HL-60/S4 (cell line): ENCODE measurements around the gene ARHGAP27.

Source experiments
- in situ Hi-C: fragments of 300-500 bp; cut with MboI; formaldehyde crosslinking; loops from 2 replicates; pipeline ENCODE4 v1.14.3; 2022; ENCODE audit warnings: low sequenced_read_pairs

Gene ARHGAP27

DNA sequence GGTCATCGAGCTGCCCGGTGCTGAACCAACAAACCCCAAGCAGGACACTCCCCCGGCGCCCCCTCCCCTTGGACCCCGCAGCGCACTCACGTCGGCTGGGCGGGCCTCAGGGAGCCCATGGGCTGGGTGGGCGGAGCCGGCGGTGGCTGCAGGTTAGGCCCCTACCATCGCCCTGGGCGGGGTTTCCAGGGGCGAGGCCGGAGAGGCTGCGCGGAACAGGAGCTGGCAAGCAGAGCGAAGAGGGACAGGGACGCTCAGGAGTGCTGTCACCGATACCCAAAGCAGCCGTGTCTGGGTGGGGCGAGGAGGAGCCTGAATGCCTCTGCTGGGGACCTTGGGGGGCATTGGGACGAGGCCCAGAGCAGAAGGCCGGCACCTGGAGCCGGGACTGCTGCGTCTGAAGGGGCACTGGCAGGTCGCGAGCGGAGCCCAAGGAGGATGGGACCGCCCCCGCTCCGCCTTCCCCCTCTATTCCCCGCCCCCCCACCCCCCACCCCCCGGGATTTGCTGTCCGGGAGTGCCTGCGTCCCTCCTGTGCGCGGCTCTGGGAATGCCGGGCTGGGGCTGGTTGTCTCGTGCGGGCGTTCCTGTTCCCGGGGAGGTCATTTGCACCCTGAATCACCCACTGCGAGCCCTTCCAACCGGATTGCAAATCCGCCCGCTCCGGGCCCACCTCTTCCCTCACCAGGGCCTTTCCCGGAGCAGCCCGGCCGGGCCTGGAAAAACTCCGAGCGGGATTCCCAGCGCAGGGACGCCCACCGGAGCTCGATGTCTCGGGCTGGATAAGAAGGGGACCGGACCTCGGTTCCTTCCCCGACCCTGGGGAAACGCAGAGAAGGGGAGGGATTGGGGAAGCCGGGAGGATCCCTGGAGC, 902 bp downstream of the ARHGAP27 start:
- in situ Hi-C loops = no loop called here

DNA sequence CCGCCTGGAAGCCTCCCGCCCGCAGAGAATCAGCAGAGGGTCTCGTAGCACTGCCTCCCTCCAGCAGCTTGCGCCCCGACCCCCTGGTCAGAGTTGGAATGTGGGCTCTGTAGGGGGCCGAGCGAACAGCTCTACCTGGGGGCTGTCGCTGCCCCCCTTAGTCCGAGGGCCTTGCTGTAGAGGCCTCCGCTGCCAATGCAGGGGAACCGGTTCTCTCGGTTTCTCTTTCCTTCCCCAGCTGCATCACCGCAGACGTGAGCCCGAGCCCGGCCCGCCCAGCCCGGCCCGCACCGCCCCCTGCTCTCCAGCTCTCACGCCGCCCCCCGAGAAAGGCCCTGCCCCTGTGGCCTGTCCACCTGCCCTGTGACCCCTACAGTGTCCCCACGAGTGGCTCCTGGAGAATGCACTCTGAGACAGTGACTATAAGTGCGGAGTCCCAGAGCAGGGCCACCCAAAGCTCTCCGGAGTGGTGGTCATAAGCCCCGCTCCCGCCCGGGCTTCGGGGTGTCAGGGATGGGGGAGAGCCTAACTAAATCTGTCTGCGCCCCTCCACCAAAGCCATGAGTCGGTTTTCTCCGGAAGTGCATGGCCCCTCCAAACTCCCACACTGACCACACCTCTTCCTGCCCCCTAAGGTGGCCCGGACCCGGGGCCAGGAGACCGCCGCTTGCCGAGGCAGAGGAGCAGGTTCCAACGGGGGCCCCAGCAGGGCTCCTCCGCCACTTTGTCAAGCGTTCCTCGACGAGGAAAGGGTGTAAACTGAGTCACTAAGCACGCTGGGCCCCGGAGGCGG, 1.7 kb downstream of the ARHGAP27 start:
- in situ Hi-C loops = no loop called here

DNA sequence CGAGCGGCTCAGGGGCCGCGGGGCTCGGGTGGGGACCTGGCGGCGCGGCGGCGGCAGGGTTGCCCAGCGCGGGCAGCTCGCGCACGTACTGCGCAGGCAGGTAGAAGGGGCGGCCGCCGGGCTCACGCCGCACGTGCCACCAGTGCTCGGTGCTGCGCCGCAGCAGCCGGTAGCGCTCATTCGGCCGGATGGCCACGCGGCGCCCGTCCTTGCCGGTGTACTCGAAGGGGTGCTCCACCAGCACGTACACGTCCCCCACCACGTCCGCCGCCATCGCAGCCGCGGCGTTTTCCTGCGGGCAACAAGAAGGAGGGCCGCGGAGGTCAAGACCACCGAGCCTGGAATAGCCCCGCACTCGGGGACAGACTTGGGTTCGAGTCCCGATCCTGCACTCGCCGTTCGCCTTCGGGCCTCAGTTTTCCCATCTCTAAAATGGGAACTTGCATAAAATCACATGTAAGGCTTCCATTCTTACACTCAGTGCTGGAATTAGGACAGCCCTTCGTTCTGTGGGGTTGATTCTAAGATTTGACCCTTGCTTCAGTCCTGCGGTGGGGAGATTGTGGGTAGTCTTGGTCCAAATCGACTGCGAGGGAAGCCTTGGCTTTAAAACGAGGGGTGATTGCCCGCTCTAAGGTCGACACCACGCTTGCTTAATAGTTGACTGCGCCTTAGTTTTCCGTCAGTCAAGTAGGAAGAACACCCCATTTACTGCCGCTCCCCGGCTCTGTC, 2.5 kb downstream of the ARHGAP27 start:
- in situ Hi-C loops = no loop called here

DNA sequence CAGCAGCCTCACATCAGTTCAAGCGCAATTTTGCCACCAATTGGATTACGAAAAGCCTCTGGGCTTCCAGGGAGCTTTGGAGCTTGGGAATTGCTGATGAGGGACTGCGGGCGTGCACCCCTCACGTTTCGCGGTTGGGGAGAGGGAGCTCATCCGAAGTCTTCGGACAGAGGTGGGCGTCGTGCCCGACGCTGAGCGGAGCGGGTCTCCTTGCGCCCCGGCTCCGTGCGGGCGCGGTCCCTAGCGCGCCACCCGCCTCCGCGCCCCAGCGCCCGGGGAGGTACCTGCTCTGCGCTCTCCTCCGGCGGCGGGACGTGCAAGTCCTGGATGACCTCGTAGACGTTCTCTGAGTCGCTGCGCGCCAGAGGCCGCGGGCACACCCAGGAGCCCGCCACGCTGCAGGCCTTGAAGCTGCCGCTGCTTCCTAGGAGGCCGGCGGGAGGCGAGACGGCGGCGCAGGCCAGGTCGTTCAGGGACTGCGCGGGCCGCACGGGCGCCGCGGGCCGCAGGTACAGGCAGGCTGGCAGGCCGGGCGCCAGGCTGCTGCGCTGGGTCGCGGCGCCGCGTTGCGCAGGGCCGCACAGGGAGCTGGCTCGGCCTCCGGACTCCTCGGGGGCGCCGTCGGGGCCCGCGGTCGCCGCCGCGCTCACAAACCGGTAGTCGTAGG, 3.2 kb downstream of the ARHGAP27 start:
- in situ Hi-C loops = no loop called here

DNA sequence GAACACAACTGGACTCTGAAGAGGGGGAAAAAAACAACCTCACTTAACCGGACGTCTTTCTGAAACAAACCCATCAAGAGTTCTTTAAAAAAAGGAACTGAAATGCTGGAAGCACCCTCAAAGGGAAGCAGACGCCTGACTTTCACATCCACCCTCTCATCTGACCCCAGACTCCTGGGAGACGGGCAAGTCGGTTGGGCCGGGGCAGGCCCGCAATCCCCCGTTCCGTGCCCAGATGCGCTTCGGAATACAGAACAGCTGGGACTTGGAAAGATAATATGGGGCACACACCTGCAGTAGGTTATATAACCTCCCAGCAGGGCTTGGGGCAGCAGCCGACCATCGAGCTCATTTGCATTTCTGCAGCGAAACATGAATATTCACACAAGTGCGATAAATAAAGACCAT, 3.7 kb downstream of the ARHGAP27 start:
- in situ Hi-C loops = no loop called here

DNA sequence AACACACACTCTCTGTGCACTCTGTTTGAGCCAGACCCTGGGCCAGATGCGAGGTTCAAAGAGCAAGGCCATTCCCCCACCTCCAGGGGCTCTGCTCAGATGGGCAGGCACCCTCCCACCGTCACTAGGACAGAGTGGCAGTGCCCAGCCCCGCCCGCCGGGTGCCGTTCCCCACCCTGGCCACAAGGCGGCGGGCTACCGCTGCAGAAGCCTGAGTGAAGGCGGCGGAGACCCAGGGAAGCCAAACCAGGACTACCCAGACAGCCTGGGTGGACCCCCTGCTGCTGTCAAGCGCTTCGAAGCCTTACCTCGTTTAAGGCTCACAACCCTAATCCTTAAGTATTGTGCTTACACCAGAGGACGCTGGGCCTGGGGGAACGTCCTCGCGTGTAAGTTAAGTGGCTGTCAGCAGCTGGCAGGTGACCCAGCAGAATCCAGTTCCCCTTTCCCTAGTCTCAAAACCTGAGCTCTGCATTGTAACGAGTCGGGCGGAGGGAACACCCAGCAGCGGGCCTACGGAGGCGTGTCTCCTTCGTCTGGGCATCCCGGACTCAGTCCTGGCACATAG, 4.5 kb downstream of the ARHGAP27 start:
- in situ Hi-C loops = no loop called here

DNA sequence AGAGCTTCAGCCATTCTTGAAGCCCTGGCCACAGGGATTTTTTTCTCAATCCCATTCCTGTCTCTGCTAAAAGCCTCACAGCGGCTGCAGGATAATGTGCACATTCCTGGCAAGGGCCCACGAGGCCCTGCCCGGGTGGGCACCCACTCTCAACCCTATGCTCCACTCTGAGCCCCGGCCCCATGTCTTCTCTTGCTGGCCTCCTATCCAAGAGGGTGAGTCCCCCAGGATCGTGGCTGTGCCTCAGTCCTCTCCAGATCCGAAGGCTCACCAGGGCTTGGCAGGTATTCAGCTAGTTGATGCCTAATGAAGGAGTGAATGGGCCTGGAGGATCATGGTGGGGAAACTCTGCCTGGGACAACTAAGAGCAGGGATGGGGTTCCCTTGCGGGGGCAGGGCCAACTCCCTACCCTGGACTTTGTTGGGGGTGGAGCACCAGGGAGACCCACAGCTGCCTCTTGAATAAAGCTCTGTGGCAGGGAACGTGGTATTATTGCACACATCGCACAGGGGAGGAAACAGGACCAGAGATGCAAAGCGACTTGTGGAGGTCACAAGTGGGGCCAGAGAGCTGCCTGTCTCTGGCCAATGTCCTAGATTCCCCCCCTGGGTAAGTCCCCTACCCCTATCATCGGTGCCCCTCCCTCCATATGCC, 5.4 kb downstream of the ARHGAP27 start:
- in situ Hi-C loops = no loop called here

DNA sequence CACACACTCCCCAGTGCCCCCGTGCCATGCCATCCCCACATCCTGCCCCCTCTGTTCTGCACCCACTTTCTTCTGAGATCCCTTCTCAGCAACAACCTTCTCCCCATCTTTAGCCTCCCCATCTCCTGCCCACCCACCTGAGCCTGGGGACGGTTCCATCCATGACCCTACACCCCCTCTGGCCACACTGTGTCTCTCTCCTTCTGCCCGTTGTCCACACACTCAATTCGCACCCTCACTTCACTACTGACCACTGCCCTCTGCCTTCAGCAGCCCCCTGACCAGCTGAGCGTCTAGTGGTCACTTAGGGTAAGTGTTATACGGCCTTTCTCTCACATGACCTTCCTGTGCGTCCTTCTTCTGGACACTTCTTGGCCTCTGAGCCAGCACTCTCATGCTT, 6.1 kb downstream of the ARHGAP27 start:
- in situ Hi-C loops = no loop called here

DNA sequence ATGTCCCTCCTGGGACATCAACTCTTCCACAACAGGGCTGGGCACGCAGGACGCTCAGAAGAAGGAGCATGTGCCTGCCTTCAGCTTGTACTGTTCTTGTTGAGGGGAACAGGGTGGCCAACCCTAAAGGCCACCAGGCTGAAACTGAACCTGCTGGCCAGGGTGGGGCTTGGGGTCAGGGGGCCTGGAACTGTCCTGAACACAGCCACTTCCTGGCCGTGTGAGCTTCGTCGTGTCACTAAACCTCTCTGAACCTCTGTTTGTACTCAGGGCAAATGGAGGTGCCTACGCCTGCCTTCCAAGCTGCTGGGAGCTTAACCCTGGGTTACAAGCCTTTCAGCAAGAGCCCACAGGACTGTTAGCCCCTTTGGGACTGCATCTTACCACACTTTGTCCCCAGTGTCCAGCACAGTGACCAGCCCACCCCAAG, 6.7 kb downstream of the ARHGAP27 start:
- in situ Hi-C loops = no loop called here

DNA sequence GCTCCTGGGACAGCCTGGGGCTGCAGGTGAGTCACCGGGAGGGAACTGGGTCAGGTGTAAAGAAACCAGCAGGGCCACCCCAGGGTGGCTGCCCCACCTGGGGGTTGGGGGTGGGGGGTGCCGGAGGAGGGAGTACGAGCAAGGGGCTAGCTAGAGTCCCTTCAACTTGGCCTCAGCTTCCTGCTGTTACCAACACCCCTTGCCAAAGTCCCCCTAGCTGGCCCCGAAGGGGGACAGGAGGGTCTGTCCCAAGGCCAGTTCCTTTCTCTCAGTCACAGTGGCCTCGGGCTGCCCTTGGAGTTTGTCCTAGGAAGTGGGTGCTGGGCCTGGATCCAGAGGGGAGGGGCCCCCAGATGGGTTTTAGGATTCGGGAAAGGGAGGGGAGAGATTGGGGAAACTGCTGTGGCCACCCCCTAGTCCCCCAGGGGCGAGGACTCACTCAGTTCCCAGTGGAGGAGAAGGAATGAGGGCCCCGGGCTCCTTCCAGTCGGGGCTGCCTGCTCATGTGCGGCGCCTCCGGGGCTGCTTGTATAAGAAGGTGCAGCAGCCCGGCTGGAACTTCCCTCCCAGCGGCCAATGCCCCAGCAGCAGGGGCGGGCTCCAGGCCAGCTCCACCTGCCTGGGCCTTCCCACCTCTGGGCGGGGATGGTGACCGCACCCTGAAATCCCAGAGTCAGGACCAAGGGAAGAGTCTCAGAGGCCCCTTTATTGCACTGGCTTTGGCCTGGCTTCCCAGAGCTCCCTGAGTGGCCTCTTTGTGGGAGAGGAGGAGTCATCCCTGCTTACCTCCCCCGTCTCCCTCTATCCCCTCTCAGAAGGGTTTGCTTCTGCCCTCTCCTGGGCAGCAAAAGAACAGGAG, 7.3 kb downstream of the ARHGAP27 start:
- in situ Hi-C loops = no loop called here

DNA sequence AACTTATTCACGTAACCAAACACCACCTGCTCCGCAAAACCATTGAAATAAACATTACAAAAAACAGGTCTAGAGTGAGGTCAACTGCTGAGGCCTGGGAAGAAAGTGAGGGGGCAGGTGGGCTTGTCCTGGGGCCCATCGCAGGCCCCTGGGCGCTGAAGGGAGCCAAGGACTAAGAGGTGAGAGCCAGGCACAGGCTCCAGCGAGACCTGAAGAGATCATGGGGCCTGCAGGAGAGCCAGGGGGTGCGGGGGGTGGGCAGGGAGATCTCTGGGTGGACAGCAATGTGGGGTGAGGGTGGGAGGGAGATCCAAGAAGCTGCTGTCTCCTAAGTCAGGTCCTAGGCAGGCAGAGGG, 7.9 kb downstream of the ARHGAP27 start:
- in situ Hi-C loops = no loop called here

DNA sequence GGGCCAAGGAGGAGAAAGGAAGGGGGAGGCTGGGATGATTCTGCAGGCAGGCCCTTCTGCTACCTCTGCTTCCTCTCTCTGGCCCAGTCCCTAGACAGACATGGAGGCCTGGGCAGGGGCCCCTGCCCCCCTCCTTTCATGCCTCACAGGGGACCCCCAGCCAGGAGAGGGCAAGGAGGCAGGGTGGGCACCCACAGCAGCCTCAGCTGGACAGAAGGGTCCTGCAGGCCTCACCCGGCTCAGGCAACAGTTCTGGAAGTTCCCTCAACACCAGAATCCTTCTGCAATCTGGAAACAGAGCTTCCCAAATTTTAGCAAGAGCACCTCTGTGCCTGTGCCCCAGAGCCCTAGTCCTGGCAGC, 8.7 kb downstream of the ARHGAP27 start:
- in situ Hi-C loops = no loop called here

DNA sequence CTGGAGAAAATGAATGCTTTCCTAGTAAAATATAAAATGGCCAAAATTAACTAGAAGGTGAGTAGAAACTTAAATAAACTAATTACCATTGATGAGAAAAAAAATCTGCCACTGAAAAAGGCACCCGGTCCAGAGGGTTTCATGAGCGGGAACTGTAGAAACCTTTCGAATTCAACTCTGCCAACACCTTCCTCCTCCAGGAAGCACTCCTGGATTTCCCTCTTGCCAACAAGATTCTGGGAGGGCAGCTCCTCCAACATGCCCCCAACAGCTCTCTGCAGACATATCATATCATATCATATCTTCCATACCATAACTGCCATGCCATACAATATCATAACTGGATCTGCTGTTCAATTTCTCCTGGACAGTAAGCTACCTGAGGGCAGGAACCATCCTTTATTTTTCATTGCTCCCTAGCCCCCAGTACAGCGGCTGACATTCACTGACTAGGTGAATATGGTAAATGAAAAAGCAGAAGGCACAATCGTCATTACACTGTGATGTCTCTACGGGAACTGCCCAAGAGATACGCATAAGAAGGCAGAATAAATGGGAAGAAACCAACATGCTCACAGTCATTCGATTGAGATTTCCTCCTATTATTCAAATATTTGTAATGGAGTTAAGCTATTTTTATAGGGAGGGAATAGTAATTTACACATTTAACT, 9.2 kb downstream of the ARHGAP27 start:
- in situ Hi-C loops = no loop called here

DNA sequence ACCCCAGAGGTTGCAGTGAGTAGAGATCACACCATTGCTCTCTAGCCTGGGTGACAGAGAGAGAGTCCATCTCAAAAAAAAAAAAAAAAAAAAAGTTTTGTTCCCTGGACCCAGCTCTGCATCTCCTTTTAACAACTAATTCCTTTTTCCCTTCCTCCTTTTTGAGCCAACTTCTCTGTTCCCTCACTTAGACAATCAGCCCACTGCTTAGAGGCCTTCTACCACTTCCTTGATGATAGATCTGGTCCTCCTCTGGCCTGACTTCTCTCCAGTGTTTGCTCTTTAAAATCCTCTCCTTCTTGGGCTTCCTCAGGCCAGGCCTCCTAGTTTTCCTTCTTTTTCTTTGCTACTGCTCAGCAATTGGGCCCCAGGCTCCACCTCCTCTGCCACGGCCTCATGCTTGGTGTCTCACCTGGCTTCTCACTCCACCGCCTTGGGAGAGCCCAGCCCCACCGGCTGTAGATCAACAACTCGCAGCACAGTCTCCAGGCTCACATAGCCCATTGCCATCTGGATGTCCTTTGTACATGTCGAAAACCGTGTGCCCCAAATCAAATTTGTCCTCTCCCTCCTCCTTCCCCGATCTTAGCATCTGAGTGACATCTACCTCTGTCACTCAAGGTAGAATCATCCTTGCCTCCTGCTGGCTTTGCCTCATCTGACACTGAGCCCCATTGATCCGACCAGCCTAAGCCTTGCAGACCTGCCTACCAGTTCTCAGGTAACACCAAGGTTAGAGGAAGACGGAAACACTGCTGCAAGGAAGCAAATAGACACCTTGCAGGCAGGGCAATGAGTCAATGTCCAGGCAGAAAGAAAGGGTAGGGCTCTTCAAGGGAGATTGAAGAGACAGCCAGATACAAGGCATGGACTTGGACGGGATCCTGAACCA, 17.4 kb downstream of the ARHGAP27 start:
- in situ Hi-C loops = no loop called here

DNA sequence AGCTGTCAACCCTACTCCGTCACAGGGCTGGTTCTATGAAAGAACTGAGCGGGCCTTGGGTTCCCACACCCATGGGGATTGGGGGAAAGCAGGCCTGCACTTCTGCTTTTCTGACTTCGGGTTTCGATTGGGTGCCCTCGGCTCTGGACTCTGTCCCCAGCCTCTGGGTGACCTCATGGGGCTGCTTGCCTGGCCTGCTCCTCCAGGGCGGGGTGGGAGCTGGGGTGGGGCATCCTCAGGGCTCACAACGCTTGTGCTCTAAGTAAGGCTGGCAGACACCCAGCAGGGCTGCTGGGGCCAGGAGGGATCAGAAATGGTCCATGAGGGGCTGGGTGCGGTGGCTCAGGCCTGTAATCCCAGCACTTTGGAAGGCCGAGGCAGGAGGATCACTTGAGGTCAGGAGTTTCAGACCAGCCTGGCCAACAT, 19.2 kb downstream of the ARHGAP27 start:
- in situ Hi-C loops = no loop called here

DNA sequence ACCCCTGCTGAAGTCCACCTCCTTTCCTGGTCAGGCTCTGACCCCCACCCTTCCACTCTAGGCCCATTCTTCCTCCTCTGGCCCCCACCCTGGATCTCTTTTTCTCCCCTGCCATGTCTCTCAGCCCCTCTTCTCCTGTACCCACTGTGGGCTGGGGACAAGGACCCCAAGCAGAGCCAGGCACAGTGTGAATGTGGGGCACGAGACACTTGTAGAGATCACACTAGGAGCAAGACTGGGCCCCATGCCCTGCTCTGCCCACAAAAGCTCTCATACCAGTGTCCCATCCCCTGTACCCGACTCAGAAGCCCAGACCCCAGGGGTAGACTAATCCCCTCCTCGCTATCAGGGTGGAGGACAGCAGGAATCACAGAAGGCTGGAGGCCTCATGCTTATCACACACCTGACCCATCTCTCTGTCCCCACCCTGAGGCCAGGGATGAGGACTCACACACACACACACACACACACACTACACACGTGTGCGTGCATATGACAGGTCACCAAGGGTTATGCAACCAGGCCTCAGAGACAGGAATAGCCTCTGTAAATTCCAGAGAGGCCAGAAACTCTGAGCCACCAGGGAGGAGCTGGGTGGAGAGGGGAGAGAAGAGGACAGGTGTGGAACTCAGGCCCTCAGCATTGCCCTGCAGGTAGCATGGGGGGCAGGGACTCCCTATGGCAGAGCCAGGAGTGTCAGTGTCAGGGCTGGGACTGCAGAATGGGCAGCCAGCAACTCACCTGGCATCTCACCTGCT, 21.1 kb downstream of the ARHGAP27 start:
- in situ Hi-C loops = no loop called here
